ENCODE data around the gene AVEN. TPM values are rescaled to one million over a fixed set of nuclear protein-coding genes. Genes with fewer than 3 reads are reported as not detected.

AVEN gene
- total RNA-seq, 1 donor = 34.7 TPM

DNA sequence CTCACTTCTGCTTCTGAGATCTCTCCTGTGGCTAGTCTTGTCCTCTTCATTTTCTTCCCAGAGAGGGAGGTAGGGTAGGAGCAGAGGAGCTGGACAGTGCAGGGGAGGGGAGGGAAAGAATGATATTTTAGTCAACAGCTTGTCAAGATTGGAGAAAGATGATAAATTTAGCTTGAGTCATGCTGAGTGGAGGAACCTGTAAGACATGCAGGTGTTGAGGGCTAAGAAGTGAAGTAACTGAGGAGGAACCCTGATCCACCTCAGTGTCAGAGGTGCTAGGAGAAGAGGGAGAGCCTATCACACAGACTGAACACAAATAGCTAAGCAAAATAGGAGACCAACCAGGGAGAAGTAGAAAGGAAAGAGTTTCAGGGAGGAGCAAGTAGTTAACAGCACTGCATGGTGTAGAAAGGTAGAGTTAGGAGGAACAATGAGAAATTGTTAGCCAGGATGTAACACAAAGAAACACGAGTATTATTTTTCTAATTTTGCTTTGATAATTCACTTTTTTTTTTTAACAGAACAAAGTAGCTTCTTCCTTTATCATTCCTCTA lies 178.9 kb downstream of the AVEN start:
- Histone ChIP-seq H3K9me3 (ENCODE audit: low read depth, low read length) (no peaks in the 10 kb centered on the region), H3K27ac (ENCODE audit: low read depth, low read length) (no peak overlapping the region), H4K20me1 (ENCODE audit: insufficient read depth, low read length) (no peaks in the 10 kb centered on the region), H3K4me1 (ENCODE audit: insufficient read depth, low read length) (peaks cover 12% of the 10 kb centered on the region), H3K36me3 (ENCODE audit: insufficient read depth, low read length) (no peaks in the 10 kb centered on the region), H3K4me3 (ENCODE audit: insufficient read depth, low read length) (no peak overlapping the region), H3K79me2 (ENCODE audit: insufficient read depth, low read length) (no peaks in the 10 kb centered on the region), H3K4me2 (ENCODE audit: insufficient read depth, low read length) (no peak overlapping the region), H3K27me3 (ENCODE audit: insufficient read depth, low read length) (no peaks in the 10 kb centered on the region), H2AFZ (ENCODE audit: low read length) (no peak overlapping the region)
- TF ChIP-seq, protein P1, sequence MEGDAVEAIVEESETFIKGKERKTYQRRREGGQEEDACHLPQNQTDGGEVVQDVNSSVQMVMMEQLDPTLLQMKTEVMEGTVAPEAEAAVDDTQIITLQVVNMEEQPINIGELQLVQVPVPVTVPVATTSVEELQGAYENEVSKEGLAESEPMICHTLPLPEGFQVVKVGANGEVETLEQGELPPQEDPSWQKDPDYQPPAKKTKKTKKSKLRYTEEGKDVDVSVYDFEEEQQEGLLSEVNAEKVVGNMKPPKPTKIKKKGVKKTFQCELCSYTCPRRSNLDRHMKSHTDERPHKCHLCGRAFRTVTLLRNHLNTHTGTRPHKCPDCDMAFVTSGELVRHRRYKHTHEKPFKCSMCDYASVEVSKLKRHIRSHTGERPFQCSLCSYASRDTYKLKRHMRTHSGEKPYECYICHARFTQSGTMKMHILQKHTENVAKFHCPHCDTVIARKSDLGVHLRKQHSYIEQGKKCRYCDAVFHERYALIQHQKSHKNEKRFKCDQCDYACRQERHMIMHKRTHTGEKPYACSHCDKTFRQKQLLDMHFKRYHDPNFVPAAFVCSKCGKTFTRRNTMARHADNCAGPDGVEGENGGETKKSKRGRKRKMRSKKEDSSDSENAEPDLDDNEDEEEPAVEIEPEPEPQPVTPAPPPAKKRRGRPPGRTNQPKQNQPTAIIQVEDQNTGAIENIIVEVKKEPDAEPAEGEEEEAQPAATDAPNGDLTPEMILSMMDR (IDR thresholded peaks at IDR 0.05; ENCODE audit: extremely low read depth, low read depth, low read length) = no peak
- DNase-seq (ENCODE audit: insufficient read length, low spot score, missing footprints) = no peak

DNA sequence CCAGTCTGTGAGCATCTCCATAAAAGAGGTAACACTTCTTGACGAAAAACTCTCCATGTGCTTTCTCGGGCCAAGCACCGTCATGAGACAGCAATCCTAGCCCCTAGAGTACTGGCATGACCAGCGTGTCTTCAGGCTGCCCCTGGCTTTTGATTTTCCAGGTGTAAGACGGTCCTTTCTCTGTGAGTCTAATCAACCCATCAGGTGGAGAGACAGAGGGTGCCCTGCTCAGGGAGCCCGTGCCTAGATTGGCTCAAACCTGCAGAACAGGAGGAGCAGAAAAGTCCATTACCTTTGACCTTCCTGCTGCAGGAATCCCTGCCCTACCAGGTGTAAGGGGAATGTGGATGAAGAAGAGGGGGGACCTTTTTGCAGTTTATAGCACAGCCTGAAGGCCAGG lies 180.2 kb downstream of the AVEN start:
- Histone ChIP-seq H3K9me3 (ENCODE audit: low read depth, low read length) (no peaks in the 10 kb centered on the region), H3K4me2 (ENCODE audit: insufficient read depth, low read length) (no peak overlapping the region), H3K27me3 (ENCODE audit: insufficient read depth, low read length) (no peaks in the 10 kb centered on the region), H3K79me2 (ENCODE audit: insufficient read depth, low read length) (no peaks in the 10 kb centered on the region), H3K36me3 (ENCODE audit: insufficient read depth, low read length) (no peaks in the 10 kb centered on the region), H4K20me1 (ENCODE audit: insufficient read depth, low read length) (no peaks in the 10 kb centered on the region), H2AFZ (ENCODE audit: low read length) (no peak overlapping the region), H3K27ac (ENCODE audit: low read depth, low read length) (no peak overlapping the region), H3K4me3 (ENCODE audit: insufficient read depth, low read length) (no peak overlapping the region), H3K4me1 (ENCODE audit: insufficient read depth, low read length) (peaks cover 12% of the 10 kb centered on the region)
- TF ChIP-seq, protein P1 (IDR thresholded peaks at IDR 0.05; ENCODE audit: extremely low read depth, low read depth, low read length) = no peak
- no peak for DNase-seq (ENCODE audit: insufficient read length, low spot score, missing footprints)

DNA sequence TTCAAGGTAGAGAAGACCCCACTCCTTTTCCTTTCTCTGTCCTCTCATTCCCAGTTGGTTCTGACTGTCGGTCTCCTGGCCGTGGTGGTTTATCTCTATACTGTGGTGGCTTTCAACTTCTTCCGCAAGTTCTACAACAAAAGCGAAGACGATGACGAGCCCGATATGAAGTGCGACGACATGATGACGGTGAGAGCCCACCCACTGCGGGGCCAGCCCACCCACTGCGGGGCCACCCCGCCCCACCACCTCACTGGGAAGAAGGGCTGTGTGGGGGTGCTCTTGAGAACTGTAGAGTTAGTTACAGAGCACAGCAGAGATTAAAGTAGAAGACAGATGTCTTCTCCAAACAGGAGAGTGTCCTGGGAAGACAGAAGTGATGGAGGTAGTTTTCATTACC lies 181.3 kb downstream of the AVEN start:
- no peak overlapping the region for H3K27ac ChIP-seq (ENCODE audit: low read depth, low read length)

DNA sequence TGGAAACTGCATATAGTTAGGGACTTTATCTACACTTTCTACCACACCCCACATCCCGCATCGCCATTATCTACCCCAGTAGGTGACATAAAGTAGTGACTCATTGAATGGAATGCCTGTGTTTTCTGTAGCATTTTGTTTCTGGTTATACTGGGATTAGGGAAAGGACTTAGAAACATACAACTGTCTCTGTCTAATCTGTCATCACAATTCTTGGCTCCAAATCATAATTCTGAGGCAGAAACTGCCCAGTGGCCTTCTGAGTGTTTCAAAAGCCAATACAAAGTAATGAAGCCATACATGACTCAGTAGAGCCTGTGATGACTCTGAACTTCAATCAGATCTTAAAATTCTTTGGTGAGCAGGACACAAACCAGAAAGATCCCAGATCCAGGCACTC lies 186.4 kb downstream of the AVEN start:
- Histone ChIP-seq H3K36me3 (ENCODE audit: insufficient read depth, low read length) (no peaks in the 10 kb centered on the region), H2AFZ (ENCODE audit: low read length) (no peak overlapping the region), H3K27me3 (ENCODE audit: insufficient read depth, low read length) (no peaks in the 10 kb centered on the region), H3K4me2 (ENCODE audit: insufficient read depth, low read length) (peak overlapping the region; percentile 14), H3K27ac (ENCODE audit: low read depth, low read length) (peak overlapping the region; percentile 23), H3K79me2 (ENCODE audit: insufficient read depth, low read length) (no peaks in the 10 kb centered on the region), H4K20me1 (ENCODE audit: insufficient read depth, low read length) (no peaks in the 10 kb centered on the region), H3K4me3 (ENCODE audit: insufficient read depth, low read length) (no peak overlapping the region), H3K4me1 (ENCODE audit: insufficient read depth, low read length) (peaks cover 15% of the 10 kb centered on the region), H3K9me3 (ENCODE audit: low read depth, low read length) (no peaks in the 10 kb centered on the region)
- DNase-seq (ENCODE audit: insufficient read length, low spot score, missing footprints) = peak; percentile 94
- TF ChIP-seq, protein P1 (IDR thresholded peaks at IDR 0.05; ENCODE audit: extremely low read depth, low read depth, low read length) = no peak

More for the DNA sequence above, 181.3 kb downstream of the AVEN start:
- Histone ChIP-seq H3K27me3 (ENCODE audit: insufficient read depth, low read length) (no peaks in the 10 kb centered on the region), H3K4me2 (ENCODE audit: insufficient read depth, low read length) (no peak overlapping the region), H3K79me2 (ENCODE audit: insufficient read depth, low read length) (no peaks in the 10 kb centered on the region), H3K4me3 (ENCODE audit: insufficient read depth, low read length) (no peak overlapping the region), H3K36me3 (ENCODE audit: insufficient read depth, low read length) (no peaks in the 10 kb centered on the region), H4K20me1 (ENCODE audit: insufficient read depth, low read length) (no peaks in the 10 kb centered on the region), H2AFZ (ENCODE audit: low read length) (no peak overlapping the region), H3K4me1 (ENCODE audit: insufficient read depth, low read length) (peaks cover 21% of the 10 kb centered on the region), H3K9me3 (ENCODE audit: low read depth, low read length) (no peaks in the 10 kb centered on the region)
- TF ChIP-seq, protein P1 (IDR thresholded peaks at IDR 0.05; ENCODE audit: extremely low read depth, low read depth, low read length) = no peak
- no peak for DNase-seq (ENCODE audit: insufficient read length, low spot score, missing footprints)
